GM18526 (cell line): ENCODE measurements around the gene HMG20B.

ENCODE experiments used
- POLR2A ChIP-seq: IDR thresholded peaks from 3 replicates; pipeline ENCODE4 v1.6.1; 2011; ENCODE audit not compliant: insufficient read length; ENCODE audit errors: extremely low read depth

The HMG20B gene

DNA sequence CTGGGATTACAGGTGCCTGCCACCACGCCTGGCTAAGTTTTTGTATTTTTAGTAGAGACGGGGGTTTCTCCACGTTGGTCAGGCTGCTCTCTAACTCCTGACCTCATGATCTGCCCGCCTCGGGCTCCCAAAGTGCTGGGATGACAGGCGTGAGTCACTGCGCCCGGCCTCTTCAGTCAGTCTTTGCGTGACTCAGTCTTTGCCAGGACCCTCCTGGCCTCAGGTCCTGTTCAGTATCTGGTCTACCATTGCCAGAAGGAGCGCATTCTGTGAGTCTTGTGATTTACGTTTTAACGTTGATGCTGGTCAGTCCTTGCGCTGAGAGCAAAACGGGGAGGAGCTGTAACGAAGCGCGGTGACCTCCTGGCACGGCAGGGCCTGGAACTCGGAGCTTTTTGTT lies 7.6 kb upstream of the HMG20B start:
- no peak for TF ChIP-seq POLR2A

GRCh38 chr19:3570606-3571011 lies 2.1 kb upstream of the HMG20B start:
- TF ChIP-seq POLR2A, result no peak

DNA sequence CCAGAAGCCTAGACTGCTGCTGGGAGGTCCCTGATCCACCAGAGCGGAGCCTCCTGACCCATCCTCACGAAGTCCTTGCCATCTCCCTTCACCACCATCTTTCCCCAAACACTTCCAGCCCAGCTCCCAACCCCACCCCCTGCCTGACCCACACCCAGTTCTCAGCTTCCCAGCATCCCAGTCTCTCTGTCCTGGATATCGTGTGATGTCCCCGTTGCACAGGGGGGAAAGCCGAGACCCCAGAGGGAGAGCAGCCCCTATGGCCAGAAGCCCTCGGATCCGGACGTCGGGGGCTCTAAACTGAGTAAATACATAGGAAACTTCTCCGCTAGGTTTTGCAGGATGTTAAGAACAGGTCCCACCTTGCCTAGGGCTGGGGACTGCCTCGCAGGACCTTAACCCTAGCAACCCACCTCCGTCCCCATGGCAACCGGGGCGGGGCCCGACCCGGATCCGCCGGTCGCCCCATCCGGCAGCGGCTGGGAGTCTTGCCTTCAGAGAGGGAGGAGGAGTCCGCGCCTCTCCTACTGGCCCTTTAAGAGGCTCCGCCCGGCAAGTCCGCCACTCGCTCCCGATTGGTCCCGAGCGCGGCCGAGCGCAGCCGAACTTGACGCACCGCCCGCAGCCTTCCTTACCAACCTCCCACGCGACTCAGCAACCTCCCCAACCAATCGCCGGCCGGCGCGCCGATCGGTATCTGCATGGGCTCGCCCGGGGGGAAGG lies 451 bp upstream of the HMG20B start:
- TF ChIP-seq POLR2A, result no peak

- TF ChIP-seq POLR2A, result no peak
Measured at GRCh38 chr19:3573162-3573857, 566 bp downstream of the HMG20B start.

DNA sequence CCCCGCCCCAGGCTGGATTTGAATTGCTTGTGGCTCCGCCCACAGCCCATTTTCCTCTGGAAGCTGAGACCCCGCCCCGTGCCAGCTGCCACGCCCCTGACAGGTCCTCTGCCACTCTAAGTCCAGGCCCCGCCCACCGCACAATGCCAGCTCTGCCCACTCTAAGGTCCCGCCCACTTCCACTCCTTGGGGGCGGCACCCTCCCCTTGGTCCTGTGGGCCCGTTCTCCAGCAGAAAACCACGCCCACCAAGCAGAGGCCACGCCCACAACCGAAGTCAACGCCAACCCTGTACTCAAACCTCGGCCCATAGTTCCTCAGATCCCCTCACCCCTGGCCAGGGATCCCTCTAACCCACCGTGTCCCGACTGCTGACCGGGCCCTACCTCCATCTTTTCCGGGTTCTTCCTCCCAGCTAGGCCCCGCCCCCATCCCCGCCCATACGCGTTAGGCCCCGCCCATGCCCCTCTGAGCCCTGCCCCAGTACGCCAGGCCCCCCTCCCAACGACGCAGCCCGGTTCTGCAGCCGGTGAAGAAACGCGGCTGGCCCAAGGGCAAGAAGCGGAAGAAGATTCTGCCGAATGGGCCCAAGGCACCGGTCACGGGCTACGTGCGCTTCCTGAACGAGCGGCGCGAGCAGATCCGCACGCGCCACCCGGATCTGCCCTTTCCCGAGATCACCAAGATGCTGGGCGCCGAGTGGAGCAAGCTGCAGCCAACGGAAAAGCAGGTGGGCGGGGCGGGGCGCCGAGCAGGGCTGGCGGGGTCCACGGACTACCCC lies 1.3 kb downstream of the HMG20B start:
- TF ChIP-seq POLR2A, result no peak

GRCh38 chr19:3575260-3575741 lies 2.6 kb downstream of the HMG20B start:
- TF ChIP-seq POLR2A, result no peak

DNA sequence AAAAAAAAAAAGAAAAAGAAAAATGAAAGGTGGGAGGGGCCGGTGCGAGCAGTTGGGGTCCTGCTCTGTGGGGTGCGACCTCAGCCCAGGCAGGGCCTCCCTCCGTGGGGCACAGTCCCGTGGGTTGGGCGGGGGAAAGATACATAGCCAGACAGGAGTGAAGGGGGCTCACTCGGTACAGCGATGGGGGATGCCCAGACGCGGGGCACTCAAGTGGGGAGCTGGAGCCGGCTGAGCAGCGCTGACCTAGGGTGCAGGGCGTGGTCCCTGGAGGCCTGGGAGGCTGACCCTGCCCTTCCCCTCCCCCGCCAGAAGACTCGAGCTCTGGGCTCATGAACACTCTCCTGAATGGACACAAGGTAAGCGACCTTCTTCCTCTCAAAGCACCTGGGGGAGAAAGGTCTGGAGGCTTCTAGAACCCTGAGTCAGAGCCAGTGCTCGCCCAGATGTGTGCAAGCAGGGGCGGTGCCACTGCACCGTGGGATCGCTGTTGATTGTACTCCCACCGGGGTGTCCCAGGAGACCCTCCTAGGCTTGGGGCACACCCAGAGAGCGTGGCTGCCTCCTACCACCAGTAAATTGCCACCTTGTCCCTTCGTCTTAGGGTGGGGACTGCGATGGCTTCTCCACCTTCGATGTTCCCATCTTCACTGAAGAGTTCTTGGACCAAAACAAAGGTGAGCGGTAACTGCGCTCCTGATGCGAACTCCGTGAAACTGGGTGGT lies 3.4 kb downstream of the HMG20B start:
- no peak for TF ChIP-seq POLR2A

DNA sequence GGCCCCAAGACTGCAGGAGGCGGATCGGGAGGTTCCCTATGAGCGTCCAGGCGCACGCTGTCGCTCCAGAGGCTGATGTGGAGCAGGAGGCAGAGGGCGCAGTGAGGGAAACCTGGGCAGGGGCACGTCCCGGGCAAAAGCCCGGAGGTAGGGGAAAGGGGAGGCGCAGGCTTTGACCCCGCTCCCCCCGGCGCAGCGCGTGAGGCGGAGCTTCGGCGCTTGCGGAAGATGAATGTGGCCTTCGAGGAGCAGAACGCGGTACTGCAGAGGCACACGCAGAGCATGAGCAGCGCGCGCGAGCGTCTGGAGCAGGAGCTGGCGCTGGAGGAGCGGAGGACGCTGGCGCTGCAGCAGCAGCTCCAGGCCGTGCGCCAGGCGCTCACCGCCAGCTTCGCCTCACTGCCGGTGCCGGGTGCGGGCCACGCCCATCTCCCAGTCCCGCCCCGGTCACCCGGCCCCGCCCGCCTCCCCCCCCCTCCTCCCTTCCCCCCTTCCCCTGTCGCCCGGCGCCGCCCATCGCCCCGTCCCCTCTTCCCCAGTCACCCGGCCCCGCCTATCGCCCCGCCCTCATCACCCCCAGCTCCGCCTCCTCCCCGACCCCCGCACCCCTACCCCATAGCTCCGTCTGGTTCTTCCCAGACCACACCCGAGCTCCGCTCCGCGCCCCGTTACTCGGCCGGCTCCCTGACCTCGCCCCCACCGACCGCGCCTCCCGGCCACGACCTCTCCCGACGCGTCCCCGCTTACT lies 4.1 kb downstream of the HMG20B start:
- TF ChIP-seq POLR2A, result no peak

- TF ChIP-seq POLR2A, result no peak
Measured at GRCh38 chr19:3577723-3578344, 5.1 kb downstream of the HMG20B start.

DNA sequence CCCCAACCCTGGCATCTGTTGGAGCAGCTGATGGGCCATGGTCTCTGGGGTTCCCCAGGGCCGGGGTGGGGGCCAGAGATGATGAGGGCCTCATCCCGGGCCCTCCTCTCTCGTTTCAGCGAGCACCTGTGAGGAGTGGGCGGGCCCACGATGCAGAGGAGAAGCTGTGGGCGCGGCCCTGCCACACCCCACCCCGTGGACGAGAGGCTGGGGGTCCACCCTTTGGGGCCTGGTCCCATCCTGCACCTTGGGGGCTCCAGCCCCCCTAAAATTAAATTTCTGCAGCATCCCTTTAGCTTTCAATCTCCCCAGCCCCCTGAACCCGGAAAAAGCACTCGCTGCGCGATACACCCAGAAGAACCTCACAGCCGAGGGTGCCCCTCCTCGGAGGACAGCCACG lies 5.6 kb downstream of the HMG20B start:
- TF ChIP-seq POLR2A, result no peak

DNA sequence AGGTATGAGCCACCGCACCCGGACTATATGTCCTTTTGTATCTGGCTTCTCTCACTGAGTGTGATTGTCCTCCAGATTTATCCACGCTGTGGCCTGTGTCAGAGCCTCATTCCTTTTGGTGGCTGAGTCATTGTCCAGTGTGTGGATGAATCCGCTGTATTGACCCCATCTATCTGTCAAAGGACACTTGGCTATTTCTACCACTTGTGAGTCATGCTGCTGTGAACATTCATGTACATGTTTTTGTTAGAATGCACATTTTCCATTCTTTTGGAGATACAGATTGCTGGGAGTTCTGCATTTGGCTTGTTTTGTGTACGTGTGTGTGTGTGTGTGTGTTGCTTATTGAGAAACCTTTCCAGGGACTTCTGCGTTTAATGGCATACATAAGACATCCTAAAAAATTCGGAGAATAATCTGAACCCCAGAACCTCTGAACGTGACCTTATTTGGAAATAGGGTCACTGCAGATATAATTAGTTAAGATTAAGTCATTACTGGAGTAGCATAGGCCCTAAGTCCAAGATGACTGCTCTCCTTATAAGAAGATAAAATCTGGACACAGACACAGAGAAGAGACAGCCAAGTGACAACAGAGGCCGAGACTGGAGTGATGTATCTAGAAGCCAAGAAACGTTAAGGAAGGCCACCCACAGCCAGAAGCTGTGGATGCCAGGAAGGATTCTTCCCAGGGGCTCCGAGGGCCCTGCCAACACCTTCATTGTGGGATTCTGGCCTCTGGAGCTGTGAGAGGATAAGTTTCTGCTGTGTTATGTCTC lies 7.6 kb downstream of the HMG20B start:
- no peak for TF ChIP-seq POLR2A

DNA sequence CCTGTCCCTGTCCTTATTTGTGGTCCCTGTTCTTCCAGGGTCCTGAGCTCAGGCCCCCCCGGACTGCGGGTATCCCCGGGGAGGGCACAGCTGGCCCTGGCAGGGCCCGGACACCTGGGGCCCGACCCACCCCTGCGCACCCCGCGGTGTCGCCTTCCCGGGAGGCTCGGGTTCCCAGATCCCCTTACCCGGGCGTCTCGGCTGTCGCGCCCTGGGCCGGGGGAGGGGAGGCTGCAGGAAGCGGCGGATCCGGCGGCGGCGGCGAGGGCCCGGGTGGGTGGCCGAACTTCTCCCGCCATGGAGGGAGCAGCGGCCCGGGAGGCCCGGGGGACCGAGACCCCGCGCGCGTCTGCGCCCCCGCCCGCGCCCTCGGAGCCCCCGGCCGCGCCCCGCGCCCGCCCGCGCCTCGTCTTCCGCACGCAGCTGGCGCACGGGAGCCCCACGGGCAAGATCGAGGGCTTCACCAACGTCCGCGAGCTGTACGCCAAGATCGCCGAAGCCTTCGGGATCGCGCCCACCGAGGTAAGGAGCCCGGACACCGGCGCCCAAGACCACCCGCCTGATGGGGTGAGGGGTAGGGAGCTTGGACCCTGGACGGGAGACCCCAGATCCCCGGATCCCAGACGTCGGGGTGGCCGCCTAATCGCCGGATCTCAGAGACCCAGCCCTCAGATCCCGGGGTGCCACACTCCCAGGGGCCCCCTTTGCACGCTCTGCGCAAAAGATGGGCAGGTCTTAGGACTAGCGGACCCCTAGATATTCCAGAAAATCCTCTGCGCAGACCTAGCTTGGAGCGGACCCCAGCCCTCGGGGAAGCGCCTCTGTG lies 12.8 kb downstream of the HMG20B start, which contains the start of gene GIPC3:
TSS of gene GIPC3 (plus strand) at position 178 of the 826 bp plus-strand sequence. CDS start at position 298, 120 bp downstream.
- no peak for TF ChIP-seq POLR2A
